ENCODE measurements around the gene RPL36.
"Not testable (repeated sequence)": the region's sequence is repeated elsewhere in the genome, so short reads cannot be mapped to it uniquely, and the experiment has no call there.

Gene RPL36

GRCh38 chr19:5688262-5688881 lies 1.7 kb upstream of the RPL36 start:
- not testable (repeated sequence) for DNase-seq

- DNase-seq: peak in 24 of 56 donors; percentile 5 to 52 (median 32)
Measured at GRCh38 chr19:5690955-5691821, 1.1 kb downstream of the RPL36 start.

GRCh38 chr19:5691822-5692722 lies 2.0 kb downstream of the RPL36 start:
- peak in 5 of 56 donors; percentile 38 to 49 (median 43) for DNase-seq

GRCh38 chr19:5692723-5693194 lies 2.7 kb downstream of the RPL36 start:
- DNase-seq: no peak

GRCh38 chr19:5693195-5694166 lies 3.4 kb downstream of the RPL36 start:
- DNase-seq: no peak

- DNase-seq: no peak
Measured at GRCh38 chr19:5694167-5694955, 4.3 kb downstream of the RPL36 start.

GRCh38 chr19:5694956-5695648 lies 5.0 kb downstream of the RPL36 start:
- DNase-seq: no peak

GRCh38 chr19:5695649-5696195 lies 5.6 kb downstream of the RPL36 start:
- DNase-seq: no peak

GRCh38 chr19:5696196-5697021 lies 6.3 kb downstream of the RPL36 start:
- DNase-seq: no peak

GRCh38 chr19:5697022-5697889 lies 7.2 kb downstream of the RPL36 start:
- DNase-seq: no peak

- no peak for DNase-seq
Measured at GRCh38 chr19:5697890-5698634, 8.0 kb downstream of the RPL36 start.

- no peak for DNase-seq
Measured at GRCh38 chr19:5698635-5699422, 8.7 kb downstream of the RPL36 start.

- DNase-seq: no peak
Measured at GRCh38 chr19:5700455-5701092, 10.5 kb downstream of the RPL36 start.

GRCh38 chr19:5702053-5702410 lies 11.9 kb downstream of the RPL36 start:
- DNase-seq: not testable (repeated sequence)
